IMR-90 (cell line): ENCODE measurements around the gene C17orf67. TPM values are rescaled to one million over a fixed set of nuclear protein-coding genes. Genes with fewer than 3 reads are reported as not detected.

ENCODE experiments used
- ATAC-seq: fragments of 200-7000 bp; cut with Tn5 transposase; 2 replicates; pipeline ENCODE4 v1.9.1; 2020; ENCODE audit warnings: low read depth, mild to moderate bottlenecking, moderate library complexity
- BruUV-seq: library from RNA; stranded (reverse); fragments of 400-500 nt; replicated peaks from 2 replicates; lab custom pipeline; 2021; lab: Mats Ljungman, UMichigan
- CTCF ChIA-PET: fragments of 300-600 bp; formaldehyde crosslinking; extraction: SDS; loops from one replicate; lab custom pipeline; 2021; ENCODE audit warnings: antibody characterized with exemption; lab: Yijun Ruan, JAX
- POLR2A ChIA-PET: fragments of 300-600 bp; sonication (Branson Sonifier 250); formaldehyde crosslinking; loops from one replicate; lab custom pipeline; 2022; ENCODE audit warnings: antibody characterized with exemption; ENCODE audit not compliant: unreplicated experiment; lab: Charles Lee
- DNase-seq: peaks from one replicate; pipeline ENCODE4 v3.0.0; 2013
- H2AFZ ChIP-seq: replicated peaks from 2 replicates; pipeline ENCODE3; 2013; ENCODE audit warnings: low read length, mild to moderate bottlenecking; ENCODE audit not compliant: poor library complexity
- H2AK5ac ChIP-seq: 2 replicates; pipeline ENCODE4 v1.6.1; 2013; ENCODE audit warnings: low read depth, low read length, inconsistent platforms
- H2AK9ac ChIP-seq: replicated peaks from 2 replicates; pipeline ENCODE3; 2013; ENCODE audit warnings: mild to moderate bottlenecking, low read depth, low read length, moderate library complexity; ENCODE audit not compliant: poor library complexity
- H2BK120ac ChIP-seq: 2 replicates; pipeline ENCODE4 v1.6.1; 2013; ENCODE audit warnings: low read depth, low read length, inconsistent platforms
- H2BK15ac ChIP-seq: 3 replicates; pipeline ENCODE4 v1.6.1; 2013; ENCODE audit warnings: low read depth, low read length, inconsistent platforms
- H2BK20ac ChIP-seq: 2 replicates; pipeline ENCODE4 v1.6.1; 2013; ENCODE audit warnings: low read depth, mild to moderate bottlenecking, inconsistent platforms, low read length, moderate library complexity
- H2BK5ac ChIP-seq: 2 replicates; pipeline ENCODE4 v1.6.1; 2013; ENCODE audit warnings: mild to moderate bottlenecking, low read depth, low read length, inconsistent platforms; ENCODE audit not compliant: poor library complexity, severe bottlenecking
- H3K14ac ChIP-seq: replicated peaks from 2 replicates; pipeline ENCODE4 v1.6.1; 2013; ENCODE audit warnings: low read depth, low read length, inconsistent platforms
- H3K18ac ChIP-seq: 2 replicates; pipeline ENCODE4 v1.6.1; 2013; ENCODE audit warnings: low read depth, low read length, control low read depth
- H3K23ac ChIP-seq: 2 replicates; pipeline ENCODE4 v1.6.1; 2013; ENCODE audit warnings: low read depth, low read length, inconsistent platforms
- H3K27ac ChIP-seq: 2 replicates; pipeline ENCODE4 v1.5.1; 2013; ENCODE audit warnings: mild to moderate bottlenecking, control low read depth, low read length; ENCODE audit not compliant: insufficient read depth
- H3K27me3 ChIP-seq: 2 replicates; pipeline ENCODE4 v1.6.1; 2013; ENCODE audit warnings: low read length; ENCODE audit not compliant: control insufficient read depth, insufficient read depth
- H3K36me3 ChIP-seq: 2 replicates; pipeline ENCODE4 v1.6.1; 2013; ENCODE audit warnings: low read length, mixed read lengths; ENCODE audit not compliant: control insufficient read depth, insufficient read depth
- H3K4ac ChIP-seq: 2 replicates; pipeline ENCODE4 v1.6.1; 2013; ENCODE audit warnings: low read depth, low read length, inconsistent platforms
- H3K4me1 ChIP-seq: 2 replicates; pipeline ENCODE4 v1.6.1; 2013; ENCODE audit warnings: low read length, mixed read lengths; ENCODE audit not compliant: control insufficient read depth, insufficient read depth
- H3K4me2 ChIP-seq: 2 replicates; pipeline ENCODE4 v1.6.1; 2013; ENCODE audit warnings: low read depth, mild to moderate bottlenecking, control low read depth, low read length, moderate library complexity
- H3K4me3 ChIP-seq: 2 replicates; pipeline ENCODE4 v1.5.1; 2013; ENCODE audit warnings: low read depth, mild to moderate bottlenecking, control low read depth, low read length, moderate library complexity; ENCODE audit not compliant: insufficient read depth
- H3K56ac ChIP-seq: 2 replicates; pipeline ENCODE4 v1.6.1; 2013; ENCODE audit warnings: low read length, inconsistent platforms; ENCODE audit not compliant: insufficient read depth; ENCODE audit errors: extremely low read depth
- H3K79me1 ChIP-seq, 2 experiments: 2 replicates each; pipeline ENCODE4 v1.6.1; 2013; ENCODE audit warnings: low read length in 2 of 2, inconsistent platforms in 1 of 2, low read depth in 1 of 2
- H3K9ac ChIP-seq: 2 replicates; pipeline ENCODE4 v1.6.1; 2013; ENCODE audit warnings: low read depth, low read length, control low read depth
- H3K9me1 ChIP-seq: 2 replicates; pipeline ENCODE4 v1.6.1; 2013; ENCODE audit warnings: low read length, inconsistent platforms; ENCODE audit not compliant: insufficient read depth
- H3K9me3 ChIP-seq: 2 replicates; pipeline ENCODE4 v1.6.1; 2013; ENCODE audit warnings: low read length; ENCODE audit not compliant: control insufficient read depth, insufficient read depth
- H4K20me1 ChIP-seq: 2 replicates; pipeline ENCODE4 v1.6.1; 2013; ENCODE audit warnings: low read length, inconsistent platforms; ENCODE audit not compliant: insufficient read depth
- H4K5ac ChIP-seq: 2 replicates; pipeline ENCODE4 v1.6.1; 2013; ENCODE audit warnings: mild to moderate bottlenecking, low read depth, low read length, control low read depth
- H4K8ac ChIP-seq, 2 experiments: 2 replicates each; pipeline ENCODE4 v1.6.1; 2013; ENCODE audit warnings: low read depth in 2 of 2, low read length in 2 of 2, control low read depth in 1 of 2, inconsistent platforms in 1 of 2
- H4K91ac ChIP-seq: 2 replicates; pipeline ENCODE4 v1.6.1; 2013; ENCODE audit warnings: low read depth, low read length, inconsistent platforms; ENCODE audit not compliant: insufficient read depth
- BHLHE40 ChIP-seq: fragments of 150-350 bp; IDR thresholded peaks from 2 replicates; pipeline ENCODE4 v1.6.1; 2016; ENCODE audit warnings: mild to moderate bottlenecking, low read depth, low read length
- CEBPB ChIP-seq: IDR thresholded peaks from 2 replicates; pipeline ENCODE4 v1.6.1; 2012; ENCODE audit warnings: low read depth, low read length, improper control_type of control experiment
- CHD1 ChIP-seq: IDR thresholded peaks from 2 replicates; pipeline ENCODE4 v1.6.1; 2012; ENCODE audit warnings: low read depth, low read length, improper control_type of control experiment
- FOS ChIP-seq: fragments of 150-350 bp; IDR thresholded peaks from 2 replicates; pipeline ENCODE4 v1.6.1; 2016; ENCODE audit warnings: low read depth, low read length
- MAFK ChIP-seq: IDR thresholded peaks from 2 replicates; pipeline ENCODE4 v1.6.1; 2012; ENCODE audit warnings: low read depth, low read length, improper control_type of control experiment
- MAZ ChIP-seq: IDR thresholded peaks from 2 replicates; pipeline ENCODE4 v1.6.1; 2012; ENCODE audit warnings: low read depth, mild to moderate bottlenecking, low read length, improper control_type of control experiment, moderate library complexity, borderline replicate concordance
- MXI1 ChIP-seq: IDR thresholded peaks from 2 replicates; pipeline ENCODE4 v1.6.1; 2012; ENCODE audit warnings: low read depth, mild to moderate bottlenecking, low read length, moderate library complexity, borderline replicate concordance
- NFE2L2 ChIP-seq: fragments of 150-350 bp; IDR thresholded peaks from 2 replicates; pipeline ENCODE4 v1.6.1; 2016; ENCODE audit warnings: low read depth, mild to moderate bottlenecking, low read length
- POLR2A ChIP-seq: IDR thresholded peaks from 2 replicates; pipeline ENCODE4 v1.6.1; 2012; ENCODE audit warnings: mild to moderate bottlenecking, low read depth, low read length
- RAD21 ChIP-seq: IDR thresholded peaks from 2 replicates; pipeline ENCODE4 v1.6.1; 2012; ENCODE audit warnings: low read length, improper control_type of control experiment
- RCOR1 ChIP-seq: IDR thresholded peaks from 2 replicates; pipeline ENCODE4 v1.6.1; 2012; ENCODE audit warnings: mild to moderate bottlenecking, low read length, improper control_type of control experiment; ENCODE audit not compliant: insufficient replicate concordance
- RFX5 ChIP-seq: IDR thresholded peaks from 2 replicates; pipeline ENCODE4 v1.8.0; 2012; ENCODE audit warnings: low read depth, mild to moderate bottlenecking, low read length, moderate library complexity
- SMC3 ChIP-seq: fragments of 150-350 bp; IDR thresholded peaks from 2 replicates; pipeline ENCODE4 v1.6.1; 2016; ENCODE audit warnings: low read depth, mild to moderate bottlenecking, antibody characterized with exemption, low read length, moderate library complexity
- WGBS, 2 experiments: methylation state at CpG; one replicate each; pipeline versions ENCODE4 v1.1.5 to v1.1.7; 2013; ENCODE audit warnings: missing lambda C conversion rate in 2 of 2; ENCODE audit not compliant: insufficient read length in 1 of 2; ENCODE audit errors: extremely low coverage in 2 of 2; 5-methylcytosine and 5-hydroxymethylcytosine counted together
- dilution Hi-C: fragments of 300-500 bp; cut with HindIII; formaldehyde crosslinking; loops from one replicate; pipeline ENCODE4 v1.14.3; 2018; ENCODE audit warnings: low sequenced_read_pairs; ENCODE audit not compliant: unreplicated experiment
- in situ Hi-C: fragments of 300-500 bp; cut with MboI; formaldehyde crosslinking; loops from 3 replicates; pipeline ENCODE4 v1.14.3; 2019; ENCODE audit warnings: low sequenced_read_pairs, inconsistent platforms, mixed read lengths
- intact Hi-C: fragments of 100-400 bp; cut with micrococcal nuclease; formaldehyde crosslinking; loops from 2 replicates; pipeline ENCODE4 v1.10.0; 2022
- polyA plus RNA-seq, 3 experiments: library from polyadenylated mRNA; depleted of rRNA; stranded (reverse); fragments of >200 nt; gene quantifications; 2 replicates each; pipeline ENCODE4 v1.2.3, GENCODE V29; 2012; ENCODE audit warnings: low replicate concordance in 1 of 3
- total RNA-seq: library from RNA; depleted of rRNA; stranded (reverse); fragments of >200 nt; gene quantifications from 2 replicates; pipeline ENCODE4 v1.2.3, GENCODE V29; 2012
- TF ChIP-seq, protein P1 (sequence below): fragments of 150-350 bp; IDR thresholded peaks from 2 replicates; pipeline ENCODE4 v1.6.1; 2017; ENCODE audit warnings: mild to moderate bottlenecking, antibody characterized with exemption, low read length, low read depth
- TF ChIP-seq, protein P2 (sequence below): conservative IDR thresholded peaks from 2 replicates; pipeline ENCODE4 v1.5.1; 2012; ENCODE audit warnings: mild to moderate bottlenecking, low read depth, low read length, improper control_type of control experiment
- TF ChIP-seq, protein P3 (sequence below): fragments of 150-350 bp; IDR thresholded peaks from 2 replicates; pipeline ENCODE4 v1.6.1; 2016; ENCODE audit warnings: low read depth, mild to moderate bottlenecking, low read length, moderate library complexity, borderline replicate concordance

The C17orf67 gene
- total and polyA plus RNA-seq, 2 of the 4 experiments (the other 2 are of a cell fraction), result 0.18 to 1.1 TPM

DNA sequence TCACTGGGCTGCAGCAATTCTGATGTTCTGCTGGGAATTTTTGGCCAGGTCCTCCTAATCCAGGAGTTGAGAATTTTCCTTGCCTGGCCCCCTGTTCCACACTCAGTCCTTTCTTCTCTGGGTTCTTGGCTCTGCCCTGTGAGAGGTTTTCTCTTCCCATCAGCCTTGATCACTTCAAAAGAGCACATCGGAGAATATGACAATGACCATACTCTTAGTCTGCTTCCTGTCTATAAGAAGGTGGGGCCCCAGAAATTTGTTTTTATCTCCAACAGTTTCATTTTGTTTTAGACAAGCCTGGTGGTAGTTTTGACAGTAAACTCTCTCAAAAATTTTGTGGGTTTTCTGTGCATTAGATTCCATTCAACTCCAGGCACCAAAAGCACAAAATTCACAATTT lies 70.7 kb downstream of the C17orf67 start:
- no peak overlapping the region for H2AK5ac ChIP-seq
- H2BK20ac ChIP-seq, result 0 out of 2 replicates have a peak overlapping the region, but pooled peaks have one; percentile 20
- ChIA-PET CTCF (interaction anchor here (1.2 kb wide), 1 partner anchor 17 kb away, joined by 4 read pairs; no protein-coding TSS in a partner anchor), POLR2A (no interaction called here)
- H3K18ac ChIP-seq, result no peak overlapping the region
- no peak overlapping the region for H3K4me2 ChIP-seq
- WGBS, 2 experiments, result no CpG with 5 or more reads among the region's 1 CpG
- no peak overlapping the region for H3K27ac ChIP-seq
- no peak for TF ChIP-seq CHD1
- no peak for TF ChIP-seq FOS
- TF ChIP-seq MXI1, result no peak
- TF ChIP-seq CEBPB, result no peak
- TF ChIP-seq, protein P1, sequence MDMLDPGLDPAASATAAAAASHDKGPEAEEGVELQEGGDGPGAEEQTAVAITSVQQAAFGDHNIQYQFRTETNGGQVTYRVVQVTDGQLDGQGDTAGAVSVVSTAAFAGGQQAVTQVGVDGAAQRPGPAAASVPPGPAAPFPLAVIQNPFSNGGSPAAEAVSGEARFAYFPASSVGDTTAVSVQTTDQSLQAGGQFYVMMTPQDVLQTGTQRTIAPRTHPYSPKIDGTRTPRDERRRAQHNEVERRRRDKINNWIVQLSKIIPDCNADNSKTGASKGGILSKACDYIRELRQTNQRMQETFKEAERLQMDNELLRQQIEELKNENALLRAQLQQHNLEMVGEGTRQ, result no peak
- no peak for TF ChIP-seq RCOR1
- no peak for TF ChIP-seq MAFK
- no peak for TF ChIP-seq NFE2L2
- TF ChIP-seq MAZ, result no peak
- TF ChIP-seq BHLHE40, result no peak
- TF ChIP-seq RFX5, result no peak
- TF ChIP-seq SMC3, result no peak
- TF ChIP-seq, protein P2, sequence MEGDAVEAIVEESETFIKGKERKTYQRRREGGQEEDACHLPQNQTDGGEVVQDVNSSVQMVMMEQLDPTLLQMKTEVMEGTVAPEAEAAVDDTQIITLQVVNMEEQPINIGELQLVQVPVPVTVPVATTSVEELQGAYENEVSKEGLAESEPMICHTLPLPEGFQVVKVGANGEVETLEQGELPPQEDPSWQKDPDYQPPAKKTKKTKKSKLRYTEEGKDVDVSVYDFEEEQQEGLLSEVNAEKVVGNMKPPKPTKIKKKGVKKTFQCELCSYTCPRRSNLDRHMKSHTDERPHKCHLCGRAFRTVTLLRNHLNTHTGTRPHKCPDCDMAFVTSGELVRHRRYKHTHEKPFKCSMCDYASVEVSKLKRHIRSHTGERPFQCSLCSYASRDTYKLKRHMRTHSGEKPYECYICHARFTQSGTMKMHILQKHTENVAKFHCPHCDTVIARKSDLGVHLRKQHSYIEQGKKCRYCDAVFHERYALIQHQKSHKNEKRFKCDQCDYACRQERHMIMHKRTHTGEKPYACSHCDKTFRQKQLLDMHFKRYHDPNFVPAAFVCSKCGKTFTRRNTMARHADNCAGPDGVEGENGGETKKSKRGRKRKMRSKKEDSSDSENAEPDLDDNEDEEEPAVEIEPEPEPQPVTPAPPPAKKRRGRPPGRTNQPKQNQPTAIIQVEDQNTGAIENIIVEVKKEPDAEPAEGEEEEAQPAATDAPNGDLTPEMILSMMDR, result no peak
- no peak for TF ChIP-seq RAD21
- no peak for TF ChIP-seq POLR2A
- TF ChIP-seq, protein P3, sequence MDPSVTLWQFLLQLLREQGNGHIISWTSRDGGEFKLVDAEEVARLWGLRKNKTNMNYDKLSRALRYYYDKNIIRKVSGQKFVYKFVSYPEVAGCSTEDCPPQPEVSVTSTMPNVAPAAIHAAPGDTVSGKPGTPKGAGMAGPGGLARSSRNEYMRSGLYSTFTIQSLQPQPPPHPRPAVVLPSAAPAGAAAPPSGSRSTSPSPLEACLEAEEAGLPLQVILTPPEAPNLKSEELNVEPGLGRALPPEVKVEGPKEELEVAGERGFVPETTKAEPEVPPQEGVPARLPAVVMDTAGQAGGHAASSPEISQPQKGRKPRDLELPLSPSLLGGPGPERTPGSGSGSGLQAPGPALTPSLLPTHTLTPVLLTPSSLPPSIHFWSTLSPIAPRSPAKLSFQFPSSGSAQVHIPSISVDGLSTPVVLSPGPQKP, result no peak
- H2BK15ac ChIP-seq, result no peak overlapping the region; the same call in 2 of the 3 replicates
- no peak overlapping the region for H2BK5ac ChIP-seq
- H3K4ac ChIP-seq, result no peak overlapping the region
- H3K36me3 ChIP-seq, result no peaks in the 10 kb centered on the region
- 0 out of 2 replicates have a peak, but pooled peaks cover 3% of the 10 kb centered on the region for H3K4me1 ChIP-seq
- 0 out of 2 replicates have a peak, but pooled peaks cover 7% of the 10 kb centered on the region for H3K9me1 ChIP-seq
- no peaks in the 10 kb centered on the region for H3K79me1 ChIP-seq
- no peaks in the 10 kb centered on the region for H4K20me1 ChIP-seq
- DNase-seq (no peak), ATAC-seq (no peak)
- H2BK120ac ChIP-seq, result no peak overlapping the region
- H2AK9ac ChIP-seq, result no peak overlapping the region
- H3K9me3 ChIP-seq, result peaks cover 4% of the 10 kb centered on the region
- no peak overlapping the region; the same call in 1 of the 2 replicates for H4K91ac ChIP-seq
- H3K4me3 ChIP-seq, result no peak overlapping the region
- H4K5ac ChIP-seq, result no peak overlapping the region
- peak overlapping the region; percentile 72 for H2AFZ ChIP-seq
- peak overlapping the region; percentile 52; the same call in 1 of the 2 replicates for H3K14ac ChIP-seq
- no peaks in the 10 kb centered on the region for H3K27me3 ChIP-seq
- peak overlapping the region in 1 of 2 experiments; percentile 10; a peak in 2 of 4 replicates for H4K8ac ChIP-seq
- in situ Hi-C loops (no loop called here), dilution Hi-C loops (no loop called here), intact Hi-C loops (no loop called here)
- no TSS peak for BruUV-seq
- no peak overlapping the region for H3K23ac ChIP-seq
- H3K56ac ChIP-seq, result no peak overlapping the region
- no peak overlapping the region for H3K9ac ChIP-seq
